ENCODE data around the gene UPK3A. TPM values are rescaled to one million over a fixed set of nuclear protein-coding genes. Genes with fewer than 3 reads are reported as not detected.

Gene UPK3A
- total RNA-seq, 3 donors from 2014 or later: not detected

DNA sequence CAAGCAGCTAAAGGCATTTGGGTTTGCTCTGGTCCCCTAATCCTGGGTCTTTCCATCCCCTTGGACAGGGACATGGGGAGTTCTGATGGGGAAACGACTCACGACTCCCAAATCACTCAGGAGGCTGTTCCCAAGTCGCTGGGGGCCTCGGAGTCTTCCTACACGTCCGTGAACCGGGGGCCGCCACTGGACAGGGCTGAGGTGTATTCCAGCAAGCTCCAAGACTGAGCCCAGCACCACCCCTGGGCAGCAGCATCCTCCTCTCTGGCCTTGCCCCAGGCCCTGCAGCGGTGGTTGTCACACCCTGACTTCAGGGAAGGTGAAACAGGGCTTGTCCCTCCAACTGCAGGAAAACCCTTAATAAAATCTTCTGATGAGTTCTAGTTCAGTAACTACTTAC is 10.7 kb downstream of the UPK3A start:
- intact Hi-C loops (cut with DNase I; ENCODE audit: low total_unique reads): no loop called here
- Histone ChIP-seq H3K27ac (no peak overlapping the region), H3K4me3 (no peak overlapping the region), H3K36me3 (no peaks in the 10 kb centered on the region), H3K27me3 (no peaks in the 10 kb centered on the region), H3K4me1 (no peaks in the 10 kb centered on the region), H3K9me3 (no peaks in the 10 kb centered on the region)
- TF ChIP-seq POLR2A (IDR thresholded peaks at IDR 0.05): no peak
- TF ChIP-seq, protein P1, sequence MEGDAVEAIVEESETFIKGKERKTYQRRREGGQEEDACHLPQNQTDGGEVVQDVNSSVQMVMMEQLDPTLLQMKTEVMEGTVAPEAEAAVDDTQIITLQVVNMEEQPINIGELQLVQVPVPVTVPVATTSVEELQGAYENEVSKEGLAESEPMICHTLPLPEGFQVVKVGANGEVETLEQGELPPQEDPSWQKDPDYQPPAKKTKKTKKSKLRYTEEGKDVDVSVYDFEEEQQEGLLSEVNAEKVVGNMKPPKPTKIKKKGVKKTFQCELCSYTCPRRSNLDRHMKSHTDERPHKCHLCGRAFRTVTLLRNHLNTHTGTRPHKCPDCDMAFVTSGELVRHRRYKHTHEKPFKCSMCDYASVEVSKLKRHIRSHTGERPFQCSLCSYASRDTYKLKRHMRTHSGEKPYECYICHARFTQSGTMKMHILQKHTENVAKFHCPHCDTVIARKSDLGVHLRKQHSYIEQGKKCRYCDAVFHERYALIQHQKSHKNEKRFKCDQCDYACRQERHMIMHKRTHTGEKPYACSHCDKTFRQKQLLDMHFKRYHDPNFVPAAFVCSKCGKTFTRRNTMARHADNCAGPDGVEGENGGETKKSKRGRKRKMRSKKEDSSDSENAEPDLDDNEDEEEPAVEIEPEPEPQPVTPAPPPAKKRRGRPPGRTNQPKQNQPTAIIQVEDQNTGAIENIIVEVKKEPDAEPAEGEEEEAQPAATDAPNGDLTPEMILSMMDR (IDR thresholded peaks at IDR 0.05): no peak
- DNase-seq (ENCODE audit: low spot score in 2 of 2): no peak

DNA sequence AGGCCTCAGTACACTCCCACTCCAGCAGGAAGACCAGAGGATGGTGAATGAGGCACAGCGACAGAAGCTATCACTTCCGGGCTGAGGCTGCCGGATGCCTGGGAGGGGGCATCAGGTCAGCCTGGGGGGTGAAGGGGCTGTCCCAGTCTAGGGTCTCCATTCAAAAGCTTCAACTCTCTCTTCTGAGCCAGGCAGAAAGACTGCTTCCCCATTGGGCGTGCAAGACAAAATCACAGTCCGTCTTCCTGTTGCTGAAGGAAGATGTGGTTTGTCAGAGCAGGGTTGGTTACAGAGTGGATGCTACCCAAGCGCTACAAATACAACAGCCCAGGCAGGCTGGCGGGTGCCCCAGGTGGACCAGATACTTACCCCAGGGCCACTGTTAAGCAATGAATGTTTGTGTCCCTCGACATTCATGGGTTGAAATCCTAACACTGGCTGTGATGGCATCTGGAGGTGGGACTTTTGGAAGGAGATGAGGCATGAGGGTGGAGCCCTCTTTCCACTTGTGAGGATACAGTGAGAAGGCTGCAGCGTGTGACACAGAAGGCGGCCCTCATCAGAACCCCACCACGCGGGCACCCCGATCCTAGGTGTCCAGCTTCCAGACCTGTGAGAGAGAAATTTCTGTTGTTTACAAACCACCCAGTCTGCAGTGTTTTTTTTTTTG is 12.0 kb downstream of the UPK3A start:
- intact Hi-C loops (cut with DNase I; ENCODE audit: low total_unique reads): no loop called here
- Histone ChIP-seq H3K4me3 (no peak overlapping the region), H3K27me3 (no peaks in the 10 kb centered on the region), H3K9me3 (no peaks in the 10 kb centered on the region), H3K4me1 (no peaks in the 10 kb centered on the region), H3K36me3 (no peaks in the 10 kb centered on the region), H3K27ac (no peak overlapping the region)
- no peak for DNase-seq (ENCODE audit: low spot score in 2 of 2)
- TF ChIP-seq, protein P1 (IDR thresholded peaks at IDR 0.05): no peak
- TF ChIP-seq POLR2A (IDR thresholded peaks at IDR 0.05) (no peak), POLR2AphosphoS5 (IDR thresholded peaks at IDR 0.05) (no peak)

DNA sequence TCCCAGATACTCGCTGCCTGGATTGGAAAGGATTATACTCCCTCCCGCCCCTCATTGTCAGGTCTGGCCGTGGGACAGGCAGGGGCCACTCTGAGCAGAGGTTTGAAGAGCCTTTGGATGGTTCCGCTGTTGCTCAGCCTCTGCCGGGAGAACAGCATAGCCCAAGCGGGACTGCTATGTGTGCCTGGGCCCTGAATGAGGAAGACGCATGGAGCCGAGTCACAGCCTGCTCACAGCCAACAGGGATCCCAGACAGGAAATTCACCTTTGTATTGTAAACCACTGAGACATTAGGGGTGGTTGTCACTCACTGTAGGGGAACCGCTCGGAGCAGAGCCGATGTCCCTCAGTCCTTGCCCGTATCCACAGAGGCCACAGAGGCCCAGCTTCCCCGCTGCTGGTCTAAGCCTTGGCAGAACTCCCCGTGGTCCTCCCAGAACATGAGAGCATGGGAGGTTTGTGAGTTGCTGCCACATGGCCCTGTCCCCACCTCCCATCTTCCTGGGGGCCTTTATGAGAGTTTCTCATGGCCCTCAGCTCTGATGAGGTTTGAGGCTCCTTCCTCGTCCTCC is 14.3 kb downstream of the UPK3A start:
- Histone ChIP-seq H3K4me3 (no peak overlapping the region), H3K4me1 (no peaks in the 10 kb centered on the region), H3K27me3 (no peaks in the 10 kb centered on the region), H3K27ac (no peak overlapping the region), H3K36me3 (no peaks in the 10 kb centered on the region), H3K9me3 (no peaks in the 10 kb centered on the region)
- intact Hi-C loops (cut with DNase I; ENCODE audit: low total_unique reads): loop anchor here (1.0 kb wide), 1 partner anchor 24 kb away; no protein-coding TSS in a partner anchor
- no peak for TF ChIP-seq POLR2AphosphoS5 (IDR thresholded peaks at IDR 0.05)
- TF ChIP-seq POLR2A (IDR thresholded peaks at IDR 0.05): no peak
- TF ChIP-seq, protein P1 (IDR thresholded peaks at IDR 0.05): no peak
- no peak for DNase-seq (ENCODE audit: low spot score in 2 of 2)

DNA sequence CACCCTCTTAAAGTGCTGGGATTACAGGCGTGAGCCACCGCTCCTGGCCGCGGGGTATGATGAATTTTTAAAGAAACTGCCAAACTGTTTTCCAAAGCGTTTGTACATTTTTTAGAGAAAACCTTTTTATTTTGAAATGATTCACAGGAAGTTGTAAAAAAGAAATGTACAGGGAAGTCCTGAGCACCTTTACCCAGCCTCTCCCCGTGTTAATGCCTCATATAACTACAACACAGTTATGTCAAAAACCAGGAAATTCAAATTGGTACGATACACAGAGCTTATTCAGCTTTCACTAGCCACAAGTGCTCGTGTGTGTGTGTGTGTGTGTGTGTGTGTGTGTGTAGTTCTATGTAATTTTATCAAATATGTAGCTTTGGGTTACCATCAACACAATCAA is 18.0 kb downstream of the UPK3A start:
- Histone ChIP-seq H3K27ac (no peak overlapping the region), H3K27me3 (no peaks in the 10 kb centered on the region), H3K36me3 (no peaks in the 10 kb centered on the region), H3K4me3 (no peak overlapping the region), H3K9me3 (no peaks in the 10 kb centered on the region), H3K4me1 (no peaks in the 10 kb centered on the region)
- intact Hi-C loops (cut with DNase I; ENCODE audit: low total_unique reads): no loop called here
- no peak for TF ChIP-seq POLR2AphosphoS5 (IDR thresholded peaks at IDR 0.05)
- TF ChIP-seq POLR2A (IDR thresholded peaks at IDR 0.05): no peak
- TF ChIP-seq, protein P1 (IDR thresholded peaks at IDR 0.05): no peak
- DNase-seq (ENCODE audit: low spot score in 2 of 2): no peak

DNA sequence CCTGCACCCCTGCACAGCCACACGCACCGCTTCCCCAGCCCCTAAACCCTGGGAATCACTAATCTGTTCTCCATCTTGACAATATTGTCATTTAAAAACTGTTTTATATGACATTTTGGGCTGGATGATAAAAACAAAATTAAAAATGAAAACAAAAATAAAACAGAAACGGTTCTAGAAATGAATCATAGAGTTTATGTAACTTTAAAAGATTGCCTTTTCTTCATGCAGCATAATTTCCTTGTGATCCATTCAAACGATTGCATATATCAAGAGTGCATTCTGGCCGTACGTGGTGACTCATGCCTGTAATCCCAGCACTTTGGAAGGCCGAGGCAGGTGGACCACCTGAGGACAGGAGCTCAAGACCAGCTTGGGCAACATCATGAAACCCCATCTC is 18.4 kb downstream of the UPK3A start:
- no peak for DNase-seq (ENCODE audit: low spot score in 2 of 2)
- no peaks in the 10 kb centered on the region for H3K27me3 ChIP-seq
- intact Hi-C loops (cut with DNase I; ENCODE audit: low total_unique reads): no loop called here
- H3K9me3 ChIP-seq: no peaks in the 10 kb centered on the region
- no peaks in the 10 kb centered on the region for H3K4me1 ChIP-seq
- H3K36me3 ChIP-seq: no peaks in the 10 kb centered on the region
- no peak for TF ChIP-seq POLR2A (IDR thresholded peaks at IDR 0.05)
- H3K27ac ChIP-seq: no peak overlapping the region
- no peak overlapping the region for H3K4me3 ChIP-seq

Data from breast epithelium (tissue), 4 donors.